Measurements from ENCODE around the gene ANAPC7. TPM values are rescaled to one million over a fixed set of nuclear protein-coding genes. Genes with fewer than 3 reads are reported as not detected.
A peak's percentile ranks its signal among the peaks of the same experiment; 100 is the strongest.
"Not testable (repeated sequence)": the region's sequence is repeated elsewhere in the genome, so short reads cannot be mapped to it uniquely, and the experiment has no call there.

ANAPC7 gene
- total RNA-seq, 2 donors from 2014 or later = 41.7 to 78.3 TPM

GRCh38 chr12:110348431-110349059 lies 55.0 kb downstream of the ANAPC7 start:
- Mint-ChIP-seq H3K9me3 (no peaks in the 10 kb centered on the region), H3K27ac (peak overlapping the region; percentile 48)

GRCh38 chr12:110347767-110348166 lies 55.7 kb downstream of the ANAPC7 start:
- no peak for ATAC-seq (replicated peaks)
- no peaks in the 10 kb centered on the region for H3K9me3 Mint-ChIP-seq
- H3K36me3 Mint-ChIP-seq (ENCODE audit: low read depth) = peaks cover 74% of the 10 kb centered on the region
- H3K4me1 Mint-ChIP-seq = peaks cover 15% of the 10 kb centered on the region
- no peak overlapping the region for H3K4me3 Mint-ChIP-seq
- no peaks in the 10 kb centered on the region for H3K27me3 Mint-ChIP-seq
- no peak overlapping the region for H3K27ac Mint-ChIP-seq

More at GRCh38 chr12:110348431-110349059, 55.0 kb downstream of the ANAPC7 start:
- Mint-ChIP-seq H3K4me3 (no peak overlapping the region), H3K36me3 (ENCODE audit: low read depth) (peaks cover 66% of the 10 kb centered on the region), H3K27me3 (no peaks in the 10 kb centered on the region), H3K4me1 (peaks cover 15% of the 10 kb centered on the region)
- no peak for ATAC-seq (replicated peaks)

GRCh38 chr12:110345963-110346362 lies 57.5 kb downstream of the ANAPC7 start:
- Mint-ChIP-seq H3K9me3 (no peaks in the 10 kb centered on the region), H3K4me1 (peaks cover 15% of the 10 kb centered on the region), H3K36me3 (ENCODE audit: low read depth) (peaks cover 90% of the 10 kb centered on the region)

GRCh38 chr12:110345176-110345661 lies 58.3 kb downstream of the ANAPC7 start:
- H3K9me3 Mint-ChIP-seq = no peaks in the 10 kb centered on the region
- peaks cover 94% of the 10 kb centered on the region for H3K36me3 Mint-ChIP-seq (ENCODE audit: low read depth)
- H3K27ac Mint-ChIP-seq = no peak overlapping the region
- no peak for ATAC-seq (replicated peaks)
- H3K4me3 Mint-ChIP-seq = no peak overlapping the region
- no peaks in the 10 kb centered on the region for H3K27me3 Mint-ChIP-seq
- peaks cover 15% of the 10 kb centered on the region for H3K4me1 Mint-ChIP-seq

More at GRCh38 chr12:110345963-110346362, 57.5 kb downstream of the ANAPC7 start:
- peak overlapping the region; percentile 25 for H3K27ac Mint-ChIP-seq
- H3K27me3 Mint-ChIP-seq = no peaks in the 10 kb centered on the region
- H3K4me3 Mint-ChIP-seq = no peak overlapping the region
- no peak for ATAC-seq (replicated peaks)

GRCh38 chr12:110344657-110345056 lies 58.9 kb downstream of the ANAPC7 start:
- no peak for ATAC-seq (replicated peaks)
- peaks cover 95% of the 10 kb centered on the region for H3K36me3 Mint-ChIP-seq (ENCODE audit: low read depth)
- H3K9me3 Mint-ChIP-seq = no peaks in the 10 kb centered on the region
- no peak overlapping the region for H3K27ac Mint-ChIP-seq
- H3K4me3 Mint-ChIP-seq = no peak overlapping the region
- H3K27me3 Mint-ChIP-seq = no peaks in the 10 kb centered on the region
- peaks cover 9% of the 10 kb centered on the region for H3K4me1 Mint-ChIP-seq

GRCh38 chr12:110343736-110344555 lies 59.6 kb downstream of the ANAPC7 start:
- ATAC-seq (replicated peaks) = no peak
- peaks cover 97% of the 10 kb centered on the region for H3K36me3 Mint-ChIP-seq (ENCODE audit: low read depth)
- H3K9me3 Mint-ChIP-seq = no peaks in the 10 kb centered on the region
- no peaks in the 10 kb centered on the region for H3K27me3 Mint-ChIP-seq
- no peak overlapping the region for H3K4me3 Mint-ChIP-seq
- peaks cover 4% of the 10 kb centered on the region for H3K4me1 Mint-ChIP-seq
- H3K27ac Mint-ChIP-seq = no peak overlapping the region

GRCh38 chr12:110343114-110343513 lies 60.4 kb downstream of the ANAPC7 start:
- Mint-ChIP-seq H3K27me3 (no peaks in the 10 kb centered on the region), H3K4me3 (no peak overlapping the region), H3K9me3 (no peaks in the 10 kb centered on the region), H3K27ac (no peak overlapping the region), H3K36me3 (ENCODE audit: low read depth) (peaks cover 100% of the 10 kb centered on the region), H3K4me1 (peaks cover 4% of the 10 kb centered on the region)
- no peak for ATAC-seq (replicated peaks)

- peaks cover 1% of the 10 kb centered on the region for H3K4me1 Mint-ChIP-seq
- H3K36me3 Mint-ChIP-seq (ENCODE audit: low read depth) = peaks cover 100% of the 10 kb centered on the region
- H3K4me3 Mint-ChIP-seq = no peak overlapping the region
- no peak for ATAC-seq (replicated peaks)
- H3K27ac Mint-ChIP-seq = no peak overlapping the region
- no peaks in the 10 kb centered on the region for H3K27me3 Mint-ChIP-seq
- no peaks in the 10 kb centered on the region for H3K9me3 Mint-ChIP-seq
Measured at GRCh38 chr12:110342157-110342556, 61.4 kb downstream of the ANAPC7 start.

- H3K36me3 Mint-ChIP-seq (ENCODE audit: low read depth) = peaks cover 100% of the 10 kb centered on the region
Measured at GRCh38 chr12:110340706-110341105, 62.8 kb downstream of the ANAPC7 start.

GRCh38 chr12:110340261-110340660 lies 63.2 kb downstream of the ANAPC7 start:
- not testable (repeated sequence) for H3K4me1 Mint-ChIP-seq; ATAC-seq (replicated peaks); H3K4me3 Mint-ChIP-seq; H3K9me3 Mint-ChIP-seq; H3K27me3 Mint-ChIP-seq; H3K27ac Mint-ChIP-seq
- H3K36me3 Mint-ChIP-seq (ENCODE audit: low read depth) = peaks cover 100% of the 10 kb centered on the region

More at GRCh38 chr12:110340706-110341105, 62.8 kb downstream of the ANAPC7 start:
- no peaks in the 10 kb centered on the region for H3K9me3 Mint-ChIP-seq
- no peaks in the 10 kb centered on the region for H3K4me1 Mint-ChIP-seq
- H3K4me3 Mint-ChIP-seq = no peak overlapping the region
- ATAC-seq (replicated peaks) = no peak
- H3K27me3 Mint-ChIP-seq = no peaks in the 10 kb centered on the region
- H3K27ac Mint-ChIP-seq = peak overlapping the region; percentile 36

- Mint-ChIP-seq H3K9me3 (no peaks in the 10 kb centered on the region), H3K4me3 (no peak overlapping the region), H3K4me1 (no peaks in the 10 kb centered on the region), H3K36me3 (ENCODE audit: low read depth) (peaks cover 100% of the 10 kb centered on the region), H3K27ac (peak overlapping the region; percentile 1), H3K27me3 (no peaks in the 10 kb centered on the region)
- ATAC-seq (replicated peaks) = no peak
Measured at GRCh38 chr12:110339184-110339952, 64.1 kb downstream of the ANAPC7 start.

- H3K27me3 Mint-ChIP-seq = no peaks in the 10 kb centered on the region
- H3K36me3 Mint-ChIP-seq (ENCODE audit: low read depth) = peaks cover 100% of the 10 kb centered on the region
- H3K4me1 Mint-ChIP-seq = no peaks in the 10 kb centered on the region
- peak overlapping the region; percentile 1 for H3K27ac Mint-ChIP-seq
- no peak overlapping the region for H3K4me3 Mint-ChIP-seq
- no peaks in the 10 kb centered on the region for H3K9me3 Mint-ChIP-seq
- no peak for ATAC-seq (replicated peaks)
Measured at GRCh38 chr12:110338754-110339153, 64.8 kb downstream of the ANAPC7 start.

GRCh38 chr12:110337912-110338710 lies 65.4 kb downstream of the ANAPC7 start:
- Mint-ChIP-seq H3K36me3 (ENCODE audit: low read depth) (peaks cover 100% of the 10 kb centered on the region), H3K4me1 (no peaks in the 10 kb centered on the region), H3K9me3 (no peaks in the 10 kb centered on the region), H3K27me3 (no peaks in the 10 kb centered on the region), H3K27ac (peak overlapping the region; percentile 11), H3K4me3 (no peak overlapping the region)
- no peak for ATAC-seq (replicated peaks)

Measured in activated T-helper 17 cell treated with anti-CD3 and anti-CD28 coated beads, Interleukin-2, amount 50 U/mL, for 72 hours (primary cell).